CD1c-positive myeloid dendritic cell (primary cell): ENCODE results near the gene IFT52.
A peak's percentile ranks its signal among the peaks of the same experiment; 100 is the strongest.
"Not testable (repeated sequence)": the region's sequence is repeated elsewhere in the genome, so short reads cannot be mapped to it uniquely, and the experiment has no call there.

Experiments used
- DNase-seq: peaks from one replicate; pipeline ENCODE4 v3.0.0-alpha.2; 2016; ENCODE audit errors: extremely low spot score

Gene IFT52

GRCh38 chr20:43650997-43651525, 60.3 kb downstream of the IFT52 start:
- no peak for DNase-seq

GRCh38 chr20:43651650-43652184, 61.0 kb downstream of the IFT52 start:
- not testable (repeated sequence) for DNase-seq

- no peak for DNase-seq
Measured at GRCh38 chr20:43653966-43654365, 63.2 kb downstream of the IFT52 start.

GRCh38 chr20:43655176-43655575, 64.4 kb downstream of the IFT52 start:
- not testable (repeated sequence) for DNase-seq

DNA sequence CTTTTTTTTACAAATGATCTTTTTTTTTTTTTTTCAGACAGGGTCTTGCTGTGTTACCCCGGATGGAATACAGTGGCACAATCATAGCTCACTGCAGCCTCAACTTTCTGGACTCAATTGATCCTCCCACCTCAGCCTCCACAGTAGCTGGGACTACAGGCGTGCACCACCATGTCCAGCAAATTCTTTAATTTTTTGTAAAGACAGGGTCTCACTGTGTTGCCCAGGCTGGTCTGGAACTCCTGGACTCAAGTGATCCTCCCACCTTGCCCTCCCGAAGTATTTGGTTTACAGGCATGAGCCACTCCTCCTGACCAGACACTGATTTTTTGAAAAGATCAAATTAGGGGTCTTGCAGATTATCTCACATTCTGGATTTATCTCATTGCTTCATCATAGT, 65.2 kb downstream of the IFT52 start:
- no peak for DNase-seq

DNA sequence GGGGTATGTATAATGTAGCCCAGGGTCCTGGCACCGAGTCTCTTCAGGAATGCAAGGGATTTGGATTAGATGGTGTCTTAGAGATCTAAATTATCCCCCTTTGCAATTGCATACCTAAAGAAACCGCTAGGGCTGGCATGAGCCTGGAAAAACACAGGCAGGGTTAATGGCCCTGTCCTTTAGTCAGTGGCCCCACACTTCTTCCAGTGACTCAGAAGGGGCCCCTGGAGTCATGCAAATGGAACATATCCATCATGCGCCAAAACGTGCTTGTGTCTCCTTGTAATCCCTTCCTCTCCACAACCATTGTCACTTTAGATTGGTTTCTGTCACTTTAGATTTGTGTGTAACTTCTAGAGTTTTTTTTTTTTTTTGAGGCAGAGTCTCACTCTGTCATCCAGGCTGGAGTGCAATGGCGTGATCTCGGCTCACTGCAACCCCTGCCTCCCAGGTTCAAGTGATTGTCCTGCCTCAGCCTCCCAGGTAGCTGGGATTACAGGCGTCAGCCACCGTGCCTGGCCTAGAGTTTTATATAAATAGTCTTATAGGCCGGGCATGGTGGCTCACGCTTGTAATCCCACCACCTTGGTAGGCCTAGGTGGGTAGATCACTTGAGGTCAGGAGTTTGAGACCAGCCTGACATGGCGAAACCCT, 67.5 kb downstream of the IFT52 start:
- no peak for DNase-seq

DNA sequence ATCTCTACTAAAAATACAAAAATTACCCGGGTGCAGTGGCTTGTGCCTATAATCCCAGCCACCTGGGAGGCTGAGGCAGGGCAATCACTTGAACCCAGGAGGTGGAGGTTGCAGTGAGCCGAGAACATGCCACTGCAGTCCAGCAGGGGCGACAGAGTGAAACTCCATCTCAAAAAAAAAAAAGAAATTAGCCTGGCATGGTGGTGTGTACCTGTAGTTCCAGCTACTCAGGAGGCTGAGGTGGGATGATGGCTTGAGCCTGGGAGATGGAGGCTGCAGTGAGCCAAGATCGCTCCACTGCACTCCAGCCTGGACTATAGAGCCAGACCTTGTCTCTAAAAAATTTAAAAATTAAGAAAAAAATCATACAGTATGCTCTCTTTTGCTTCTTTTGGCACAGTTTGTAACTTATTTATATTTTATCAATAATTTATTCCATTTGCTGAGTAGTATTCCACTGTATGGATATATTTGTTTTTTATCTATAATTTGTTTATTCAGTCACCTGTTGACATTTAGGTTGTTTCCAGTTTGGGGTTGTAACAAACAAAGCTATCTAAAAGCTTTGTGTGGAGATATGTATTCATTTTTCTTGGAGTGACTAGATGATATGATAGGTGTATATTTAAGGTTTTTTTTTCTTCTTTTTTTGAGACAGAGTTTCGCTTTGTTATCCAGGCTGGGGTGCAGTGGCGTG, 68.1 kb downstream of the IFT52 start:
- DNase-seq: no peak

- no peak for DNase-seq
Measured at GRCh38 chr20:43662943-43663655, 72.4 kb downstream of the IFT52 start.

- DNase-seq: no peak
Measured at GRCh38 chr20:43665466-43666176, 74.9 kb downstream of the IFT52 start.

DNA sequence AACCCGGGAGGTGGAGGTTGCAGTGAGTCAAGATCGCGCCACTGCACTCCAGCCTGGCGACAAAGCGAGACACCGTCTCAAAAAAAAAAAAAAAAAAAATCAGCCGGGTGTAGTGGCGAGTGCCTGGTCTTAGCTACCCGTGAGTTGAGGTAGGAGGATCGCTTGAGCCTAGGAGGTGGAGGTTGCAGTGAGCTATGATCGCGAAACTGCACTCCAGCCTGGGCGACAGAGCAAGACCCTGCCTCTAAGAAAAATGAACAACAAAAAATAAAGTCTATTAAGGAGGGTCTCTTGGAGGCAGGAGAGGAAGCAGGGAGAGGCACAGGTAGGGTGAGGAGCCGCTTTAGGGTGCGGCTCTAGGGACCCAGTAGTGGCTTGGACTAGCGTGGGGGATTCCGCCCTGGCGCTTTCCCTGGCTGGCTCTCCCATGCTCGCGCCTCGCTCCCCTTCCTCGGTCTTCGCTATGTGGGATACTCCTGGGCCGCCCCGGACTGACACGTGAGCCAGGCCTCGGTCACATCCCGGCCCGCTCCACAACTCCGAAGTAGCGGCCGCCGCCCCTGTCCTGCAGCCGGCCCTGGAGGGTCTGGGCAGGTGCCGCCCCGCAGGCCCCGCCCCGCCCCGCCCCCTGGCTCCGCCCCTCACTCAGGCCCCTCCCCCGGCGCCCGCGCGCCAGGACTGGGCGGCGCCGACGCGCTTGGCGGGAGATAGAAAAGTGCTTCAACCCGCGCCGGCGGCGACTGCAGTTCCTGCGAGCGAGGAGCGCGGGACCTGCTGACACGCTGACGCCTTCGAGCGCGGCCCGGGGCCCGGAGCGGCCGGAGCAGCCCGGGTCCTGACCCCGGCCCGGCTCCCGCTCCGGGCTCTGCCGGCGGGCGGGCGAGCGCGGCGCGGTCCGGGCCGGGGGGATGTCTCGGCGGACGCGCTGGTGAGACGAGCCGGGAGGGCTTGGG, 75.9 kb downstream of the IFT52 start, which contains the start of gene MYBL2:
TSS of gene MYBL2 (plus strand) at position 739 of the 953 bp plus-strand sequence. CDS start at position 909, 170 bp downstream.
- peak; percentile 85 for DNase-seq

GRCh38 chr20:43667341-43668132, 76.8 kb downstream of the IFT52 start:
- DNase-seq: no peak

DNA sequence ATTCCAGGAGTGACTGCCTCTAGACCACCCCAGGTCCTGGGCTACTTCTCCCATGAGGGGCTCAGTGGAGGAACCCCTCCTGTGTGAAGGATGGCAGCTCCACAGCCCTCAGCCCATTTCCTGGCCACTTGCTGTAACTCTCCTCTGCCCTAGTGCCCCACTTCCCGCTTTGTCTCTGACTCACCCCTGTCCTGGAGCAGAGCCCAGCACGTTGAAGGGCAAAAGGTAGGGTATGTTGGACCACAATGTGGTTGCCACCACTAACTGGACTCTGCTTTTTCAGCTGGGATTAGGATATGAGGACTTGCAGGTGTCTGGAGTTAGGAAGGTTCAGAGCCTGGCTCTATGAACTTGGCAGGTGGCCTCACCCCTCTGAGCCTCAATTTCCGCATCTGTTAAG, 78.6 kb downstream of the IFT52 start:
- no peak for DNase-seq

DNA sequence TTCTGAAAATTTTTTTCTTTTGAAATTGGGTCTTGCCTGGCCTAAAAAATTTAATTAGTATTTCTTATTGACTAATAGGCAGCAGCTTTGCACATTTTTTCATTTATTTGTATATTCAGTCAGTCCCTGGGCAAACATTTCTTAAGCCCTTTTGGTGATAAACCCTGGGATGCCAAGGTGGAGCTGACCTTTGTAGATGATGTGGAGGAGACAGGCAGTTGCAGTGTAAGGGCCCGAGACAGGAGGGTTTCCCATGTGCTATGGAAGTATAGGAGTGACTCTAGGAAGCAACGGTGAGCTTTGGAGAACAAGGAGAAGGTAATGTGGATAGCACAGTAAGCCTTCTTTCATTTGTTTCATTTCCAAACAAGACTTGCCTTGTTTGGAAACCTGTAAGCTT, 79.7 kb downstream of the IFT52 start:
- DNase-seq: no peak

DNA sequence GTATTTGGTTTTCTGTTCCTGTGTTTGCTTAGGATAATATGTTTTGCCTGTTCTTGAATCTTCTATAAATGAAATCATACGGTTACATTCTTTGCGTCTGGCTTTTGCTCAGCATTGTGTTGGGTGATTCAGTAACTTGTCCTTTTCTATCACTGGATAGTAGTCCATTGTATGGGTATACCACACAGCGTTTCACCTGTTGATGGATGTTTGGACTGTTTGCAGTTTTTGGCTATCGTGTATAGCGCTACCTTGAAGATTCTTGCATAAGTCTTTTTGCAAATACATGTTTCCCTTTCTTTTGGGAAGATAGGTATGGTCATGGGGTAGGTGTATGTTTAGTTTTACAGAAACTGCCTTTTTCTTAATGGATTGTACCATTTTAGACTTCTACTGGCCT, 85.6 kb downstream of the IFT52 start:
- no peak for DNase-seq

DNA sequence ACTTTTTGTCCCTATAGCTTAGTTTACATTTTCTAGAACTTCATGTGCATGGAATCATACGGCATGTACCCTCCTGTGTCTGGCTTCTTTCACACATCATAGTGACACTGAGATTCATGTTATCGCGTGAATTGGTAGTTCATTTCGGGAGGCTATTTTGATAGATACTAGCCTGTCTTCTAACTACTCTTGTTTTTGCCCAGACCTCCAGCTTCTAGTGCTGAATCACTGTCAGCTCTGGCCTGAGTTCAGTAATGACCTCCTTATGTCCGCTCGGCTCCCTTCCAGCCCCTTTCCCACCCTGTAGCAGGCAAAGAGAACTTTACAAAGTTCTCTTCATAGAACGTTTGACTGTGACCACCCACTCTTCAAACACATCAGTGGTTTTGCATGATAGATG, 90.2 kb downstream of the IFT52 start:
- DNase-seq: no peak

DNA sequence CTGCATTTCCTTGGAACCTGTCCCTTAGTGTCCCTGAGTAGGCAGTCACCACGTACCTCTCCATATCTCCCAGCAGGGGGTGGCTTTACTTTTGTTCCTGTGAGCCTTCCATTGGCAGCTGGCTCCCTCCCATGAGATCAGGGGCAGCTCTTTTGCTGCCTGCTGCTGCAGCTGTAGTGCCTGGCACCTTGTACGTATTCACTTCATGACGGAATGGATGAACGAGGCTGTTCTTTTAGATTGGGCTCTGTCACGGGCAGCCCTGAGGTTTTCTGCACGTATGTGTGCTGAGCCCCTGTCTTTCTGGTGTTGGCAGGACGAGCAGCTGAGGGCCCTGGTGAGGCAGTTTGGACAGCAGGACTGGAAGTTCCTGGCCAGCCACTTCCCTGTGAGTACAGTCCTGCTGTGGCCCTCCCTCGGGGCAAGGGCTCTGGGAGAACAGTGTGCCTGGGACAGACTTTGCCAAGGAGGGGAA, 90.8 kb downstream of the IFT52 start:
- no peak for DNase-seq

GRCh38 chr20:43681991-43682410, 91.3 kb downstream of the IFT52 start:
- peak; percentile 4 for DNase-seq

GRCh38 chr20:43682446-43682845, 91.7 kb downstream of the IFT52 start:
- no peak for DNase-seq

- DNase-seq: no peak
Measured at GRCh38 chr20:43686820-43687219, 96.1 kb downstream of the IFT52 start.
